GM19372 (cell line): ENCODE data around the gene DMXL1.
"Not testable (repeated sequence)": the region's sequence is repeated elsewhere in the genome, so short reads cannot be mapped to it uniquely, and the experiment has no call there.

ENCODE experiments used
- ATAC-seq: cut with Tn5 transposase; IDR thresholded peaks from one replicate; pipeline ENCODE4 v1.9.1; 2021; ENCODE audit warnings: mild to moderate bottlenecking, low read depth, moderate library complexity; ENCODE audit not compliant: unreplicated experiment

Gene DMXL1

DNA sequence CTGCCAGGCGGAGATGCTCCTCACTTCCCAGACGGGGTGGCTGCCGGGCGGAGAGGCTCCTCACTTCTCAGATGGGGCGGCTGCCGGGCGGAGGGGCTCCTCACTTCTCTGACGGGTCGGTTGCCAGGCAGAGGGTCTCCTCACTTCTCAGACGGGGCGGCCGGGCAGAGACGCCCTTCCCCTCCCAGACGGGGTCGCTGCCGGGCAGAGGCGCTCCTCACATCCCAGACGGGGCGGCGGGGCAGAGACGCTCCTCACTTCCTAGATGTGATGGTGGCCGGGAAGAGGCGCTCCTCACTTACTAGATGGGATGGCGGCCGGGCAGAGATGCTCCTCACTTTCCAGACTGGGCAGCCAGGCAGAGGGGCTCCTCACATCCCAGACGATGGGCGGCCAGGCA, 51.6 kb downstream of the DMXL1 start:
- not testable (repeated sequence) for ATAC-seq

DNA sequence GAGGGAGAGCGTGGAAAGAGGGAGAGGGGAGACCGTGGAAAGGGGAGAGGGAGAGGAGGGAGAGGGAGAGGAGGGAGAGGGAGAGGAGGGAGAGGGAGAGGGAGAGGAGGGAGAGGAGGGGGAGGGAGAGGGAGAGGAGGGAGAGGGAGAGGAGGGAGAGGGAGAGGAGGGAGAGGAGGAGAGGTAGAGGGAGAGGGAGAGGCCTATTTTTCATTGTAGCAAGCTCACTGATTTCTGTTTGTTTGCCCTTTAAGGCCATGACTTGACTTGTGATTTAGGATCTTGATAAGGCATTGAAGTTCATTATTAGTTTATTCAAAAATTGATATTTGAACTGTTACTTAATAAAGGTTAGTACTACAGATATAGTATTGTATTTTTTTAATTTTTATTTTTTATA, 52.4 kb downstream of the DMXL1 start:
- no peak for ATAC-seq

DNA sequence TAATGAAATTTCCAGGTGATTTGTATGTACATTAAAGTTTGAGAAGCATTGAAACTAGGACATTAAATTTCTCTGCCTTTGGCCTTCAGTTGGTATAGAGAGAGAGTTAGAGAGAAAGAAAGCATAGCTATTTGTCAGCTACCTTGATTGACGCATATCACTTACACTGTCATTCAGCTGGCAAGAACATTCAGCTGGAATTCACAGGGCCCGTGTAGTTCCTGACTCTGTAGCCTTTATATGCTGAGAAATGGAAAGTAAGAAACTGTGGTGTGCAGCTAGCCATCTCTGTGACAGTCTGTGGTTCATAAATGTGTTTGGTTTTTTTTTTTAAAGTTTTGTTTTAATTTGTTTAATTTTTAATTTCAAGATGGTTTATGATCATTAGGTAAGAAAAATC, 58.9 kb downstream of the DMXL1 start:
- ATAC-seq = no peak

DNA sequence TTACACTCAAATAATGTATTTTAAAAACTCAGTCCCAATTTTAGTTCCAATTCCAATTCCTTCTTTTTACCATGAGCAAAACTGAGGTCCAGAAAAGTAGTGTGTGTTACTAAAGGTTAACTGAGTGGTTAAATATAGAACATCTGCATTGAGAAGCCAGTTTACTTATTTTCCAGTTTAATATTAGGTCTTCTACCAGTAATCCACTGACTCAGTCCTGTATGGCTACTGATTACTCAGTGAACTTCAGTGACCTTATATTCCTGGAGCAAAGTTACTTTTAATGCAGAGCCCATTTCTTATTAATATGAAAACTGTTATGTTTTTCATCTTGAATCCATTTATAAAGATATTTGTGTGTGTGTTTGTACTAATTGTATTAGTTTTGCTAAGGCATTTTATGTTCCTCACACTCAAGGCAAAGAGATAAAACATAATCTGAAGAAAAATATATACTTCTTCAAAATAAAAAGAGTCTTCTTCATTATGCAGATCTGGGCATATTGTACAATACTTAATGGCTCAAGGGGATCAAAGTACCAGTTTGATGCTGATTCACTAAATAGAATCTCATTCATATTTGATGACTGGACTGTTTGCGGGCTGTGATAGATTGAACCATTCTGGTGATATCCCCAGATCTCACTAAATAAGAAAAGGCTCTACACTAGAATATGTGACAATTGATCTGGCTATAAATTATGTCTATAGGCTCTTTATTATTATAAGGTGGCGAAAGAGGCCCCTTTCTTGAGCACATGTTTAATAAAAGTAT, 60.8 kb downstream of the DMXL1 start:
- ATAC-seq = no peak

DNA sequence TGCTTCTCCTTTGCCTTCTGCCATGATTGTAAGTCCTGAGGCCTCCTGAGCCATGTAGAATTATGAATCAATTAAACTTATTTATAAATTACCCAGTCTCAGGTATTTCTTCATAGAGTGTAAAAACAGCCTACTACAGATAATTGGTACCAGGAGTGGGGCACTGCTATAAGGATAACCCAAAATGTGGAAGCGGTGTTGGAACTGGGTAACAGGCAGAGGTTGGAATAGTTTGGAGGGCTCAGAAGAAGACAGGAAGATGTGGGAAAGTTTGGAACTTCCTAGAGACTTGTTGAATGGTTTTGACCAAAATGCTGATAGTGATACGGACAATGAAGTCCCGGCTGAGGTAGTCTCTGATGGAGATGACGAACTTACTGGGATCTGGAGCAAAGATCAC, 64.9 kb downstream of the DMXL1 start:
- ATAC-seq = not testable (repeated sequence)

DNA sequence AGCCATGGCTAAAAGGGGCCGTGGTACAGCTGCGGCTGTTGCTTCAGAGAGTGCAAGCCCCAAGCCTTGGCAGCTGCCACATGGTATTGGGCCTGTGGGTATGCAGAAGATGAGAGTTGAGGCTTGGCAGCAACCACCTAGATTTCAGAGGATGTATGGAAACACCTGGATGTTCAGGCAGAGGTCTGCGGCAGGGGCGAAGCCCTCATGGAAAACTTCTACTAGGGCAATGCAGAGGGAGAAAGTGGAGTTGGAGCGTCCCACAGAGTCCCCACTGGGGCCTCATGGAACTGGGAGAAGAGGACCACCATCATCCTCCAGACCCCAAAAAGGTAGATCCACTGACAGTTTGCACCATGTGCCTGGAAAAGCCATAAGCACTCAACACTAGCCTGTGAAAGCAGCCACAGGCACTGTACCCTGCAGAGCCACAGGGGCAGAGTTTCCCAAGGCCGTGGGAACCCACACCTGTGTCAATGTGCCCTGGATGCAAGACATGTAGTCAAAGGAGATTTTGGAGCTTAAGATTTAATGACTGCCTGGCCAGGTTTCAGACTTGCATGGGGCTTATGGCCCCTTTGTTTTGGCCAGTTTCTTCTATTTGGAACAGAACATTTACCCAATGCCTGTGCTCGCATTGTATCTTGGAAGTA, 65.9 kb downstream of the DMXL1 start:
- ATAC-seq = no peak

DNA sequence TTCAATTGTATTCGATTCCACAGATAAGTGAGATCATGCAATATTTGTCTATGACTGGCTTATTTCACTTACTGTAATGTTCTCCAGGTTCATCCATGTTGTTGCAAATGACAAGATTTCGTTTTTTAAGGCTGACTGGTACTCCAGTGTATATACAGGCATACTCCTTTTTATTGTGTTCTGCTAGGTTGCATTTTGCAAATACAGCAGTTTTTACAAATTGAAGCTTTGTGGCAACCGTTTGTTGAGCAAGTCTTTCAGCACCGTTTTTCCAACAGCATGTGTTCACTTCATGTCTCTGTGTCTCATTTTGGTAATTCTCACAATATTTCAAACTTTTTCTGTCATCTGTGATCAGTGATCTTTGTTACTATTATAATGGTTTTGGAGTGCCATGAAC, 82.7 kb downstream of the DMXL1 start:
- no peak for ATAC-seq

DNA sequence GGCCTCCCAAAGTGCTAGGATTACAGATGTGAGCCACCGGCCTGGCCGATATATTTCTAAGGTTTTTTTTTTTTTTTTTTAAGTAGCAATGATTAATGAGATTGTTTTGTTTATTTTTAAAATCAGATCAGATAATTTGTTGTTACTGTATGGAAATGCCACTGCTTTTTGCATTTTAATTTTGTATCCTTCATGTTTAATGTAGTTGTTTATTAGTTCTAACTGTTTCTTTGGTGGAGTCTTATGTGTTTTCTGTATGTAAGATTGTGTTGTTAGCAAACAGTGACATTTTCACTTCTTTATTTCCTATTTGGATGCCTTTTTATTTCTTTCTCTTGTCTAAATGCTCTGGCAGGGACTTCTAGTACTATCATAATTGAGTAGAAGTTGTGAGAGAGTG, 87.3 kb downstream of the DMXL1 start:
- no peak for ATAC-seq

DNA sequence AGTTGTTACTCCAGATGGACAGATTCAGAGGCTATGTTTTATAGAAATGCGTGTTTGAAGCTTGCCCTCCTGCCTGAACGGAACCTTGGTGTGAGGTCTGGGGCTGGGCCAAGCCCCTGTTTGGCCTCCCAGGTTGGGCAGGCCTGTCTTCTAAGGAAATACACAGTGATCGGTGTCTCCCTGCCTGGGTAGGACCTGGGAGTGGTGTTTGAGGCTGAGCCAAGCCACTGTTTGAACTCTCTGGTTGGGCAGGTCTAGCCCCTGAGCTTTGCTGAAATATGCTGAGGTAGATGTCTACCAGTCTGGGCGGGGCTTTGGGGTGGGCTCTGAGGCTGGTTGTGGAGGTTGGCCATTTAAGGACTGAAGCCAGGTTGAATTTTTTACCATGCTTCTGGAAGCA, 90.5 kb downstream of the DMXL1 start:
- no peak for ATAC-seq

DNA sequence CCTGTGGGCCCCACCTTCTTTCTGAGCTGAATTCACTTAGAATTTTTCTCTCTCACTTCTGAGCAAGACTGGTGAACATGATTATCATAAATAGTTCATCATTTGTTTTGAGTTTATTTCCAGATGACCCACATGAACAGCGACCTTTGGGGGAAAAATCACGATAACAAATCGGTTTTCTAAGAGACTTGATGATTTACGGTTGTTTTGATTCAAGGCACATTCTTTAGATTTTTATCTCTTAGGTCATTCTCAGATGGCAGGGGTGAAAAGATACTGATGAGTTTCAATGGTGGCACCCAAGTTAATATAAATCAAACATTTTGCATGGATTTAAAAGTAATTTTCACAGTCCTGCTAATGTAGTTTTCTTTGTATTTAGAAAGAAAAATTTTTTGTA, 95.1 kb downstream of the DMXL1 start:
- ATAC-seq = no peak

DNA sequence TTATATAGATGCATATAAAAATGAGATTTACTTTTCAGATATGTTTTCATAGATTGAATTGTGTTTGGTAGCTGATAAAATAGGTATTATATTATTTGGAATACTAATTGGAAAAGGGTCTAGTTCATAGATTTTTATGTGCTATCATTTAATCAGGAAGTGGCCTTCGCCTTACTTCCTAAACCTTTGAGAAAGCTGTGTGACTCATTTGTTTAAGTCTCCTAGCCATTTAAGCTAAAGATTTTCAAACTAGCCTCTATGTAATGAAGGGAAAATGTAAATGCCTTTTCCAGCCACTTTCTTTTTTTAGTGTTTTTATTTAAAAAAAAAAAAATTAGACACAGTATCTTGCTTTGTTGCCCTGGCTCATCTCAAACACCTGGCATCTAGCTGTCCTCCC, 97.5 kb downstream of the DMXL1 start:
- no peak for ATAC-seq

DNA sequence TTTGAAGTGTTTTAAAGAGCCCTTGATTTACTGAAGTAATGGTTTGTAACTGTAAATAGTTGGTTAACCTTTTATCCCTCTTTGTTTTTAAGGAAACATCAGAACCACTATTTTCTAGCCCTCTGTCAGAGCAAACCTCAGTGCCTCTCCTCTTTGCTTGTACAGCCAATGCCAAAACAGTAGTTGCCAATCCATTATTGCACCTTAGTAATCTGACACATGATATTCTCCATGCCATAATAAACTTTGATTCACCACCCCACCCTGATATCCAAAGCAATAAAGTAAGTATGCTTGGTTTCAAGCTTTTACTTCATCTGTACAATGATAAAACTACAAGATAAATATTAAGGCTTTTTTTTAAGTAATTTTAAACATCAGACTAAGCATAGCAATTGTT, 100.8 kb downstream of the DMXL1 start:
- no peak for ATAC-seq

DNA sequence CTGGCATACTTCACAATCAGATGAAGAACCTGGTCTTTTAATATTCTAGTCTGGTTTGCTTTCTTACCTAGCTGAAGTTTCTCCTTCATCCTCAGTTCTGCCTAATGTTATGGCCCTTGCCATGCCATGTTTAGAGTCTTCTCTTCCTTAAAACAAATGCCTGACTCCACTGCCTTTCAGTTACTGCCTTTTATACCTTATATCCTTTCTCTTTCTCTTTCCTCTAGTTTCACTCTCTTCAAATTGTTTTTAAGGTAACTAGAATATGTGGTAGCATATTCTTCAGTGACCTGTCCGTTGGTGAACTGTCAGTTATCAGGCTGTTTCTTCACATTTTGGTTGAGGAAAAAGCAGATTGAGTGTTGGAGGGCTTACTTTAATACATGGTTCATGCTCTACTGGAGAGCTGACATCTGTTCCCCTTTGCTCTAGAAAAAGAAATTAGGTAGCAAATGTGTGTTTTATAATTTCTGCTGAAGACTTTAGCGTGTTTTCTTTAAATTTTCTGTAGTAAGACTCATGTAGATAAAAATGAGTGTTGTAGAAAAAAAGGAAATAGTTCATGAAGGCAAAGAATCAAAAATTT, 103.8 kb downstream of the DMXL1 start:
- ATAC-seq = no peak

DNA sequence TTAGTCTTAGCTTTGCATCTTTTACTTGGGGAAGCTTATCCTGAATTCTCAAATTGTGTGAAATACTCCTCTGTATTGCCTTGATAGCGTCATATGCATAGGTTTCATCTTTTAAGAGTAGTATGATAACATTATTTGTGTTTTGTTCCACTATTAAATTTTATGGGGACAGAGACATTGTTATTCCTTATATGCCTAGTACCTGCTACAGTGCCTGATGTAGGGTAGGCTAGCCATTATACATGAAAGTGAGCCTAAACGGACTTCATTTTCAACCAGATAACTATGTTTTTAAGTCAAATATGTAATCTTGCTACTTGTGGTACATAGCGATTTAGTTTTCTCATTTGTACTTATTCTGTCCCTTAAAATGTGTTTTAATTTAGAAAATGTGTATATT, 105.9 kb downstream of the DMXL1 start:
- no peak for ATAC-seq

DNA sequence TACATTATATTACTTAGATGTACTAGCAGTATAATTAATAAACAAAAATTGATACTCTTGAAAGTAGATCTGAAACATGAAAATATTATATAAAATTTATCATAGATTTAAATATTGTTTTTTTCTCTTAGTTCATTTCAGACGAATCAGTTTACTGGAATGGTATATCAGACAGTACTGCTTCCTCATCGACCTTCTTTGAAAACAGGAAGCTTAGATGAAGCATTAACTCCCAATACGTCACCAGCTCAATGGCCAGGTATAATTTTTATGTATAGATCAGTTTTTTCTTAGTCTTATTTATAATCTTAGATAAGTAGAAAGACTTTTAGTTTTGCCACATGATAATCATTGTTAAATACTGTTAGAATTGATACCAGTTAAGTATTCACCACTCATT, 106.3 kb downstream of the DMXL1 start:
- ATAC-seq = no peak

DNA sequence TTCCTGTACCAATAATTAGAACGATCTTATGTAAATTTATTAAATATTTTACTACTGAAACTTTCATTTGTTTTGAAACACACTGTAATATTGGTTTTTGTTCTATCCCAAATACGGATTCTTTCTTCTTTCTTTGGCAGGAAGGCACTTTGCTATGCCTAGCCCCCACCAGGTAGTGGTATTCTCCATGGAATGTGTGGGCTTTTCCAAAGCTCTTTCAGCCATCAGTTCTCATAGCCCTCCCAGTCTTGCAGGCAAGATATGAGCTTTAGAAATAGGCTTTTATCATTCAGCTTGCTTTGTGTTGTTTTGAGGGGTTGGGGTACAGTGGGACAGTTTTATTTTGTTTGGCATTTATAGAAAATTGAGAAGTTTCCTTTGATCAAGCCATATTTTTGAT, 107.5 kb downstream of the DMXL1 start:
- no peak for ATAC-seq

DNA sequence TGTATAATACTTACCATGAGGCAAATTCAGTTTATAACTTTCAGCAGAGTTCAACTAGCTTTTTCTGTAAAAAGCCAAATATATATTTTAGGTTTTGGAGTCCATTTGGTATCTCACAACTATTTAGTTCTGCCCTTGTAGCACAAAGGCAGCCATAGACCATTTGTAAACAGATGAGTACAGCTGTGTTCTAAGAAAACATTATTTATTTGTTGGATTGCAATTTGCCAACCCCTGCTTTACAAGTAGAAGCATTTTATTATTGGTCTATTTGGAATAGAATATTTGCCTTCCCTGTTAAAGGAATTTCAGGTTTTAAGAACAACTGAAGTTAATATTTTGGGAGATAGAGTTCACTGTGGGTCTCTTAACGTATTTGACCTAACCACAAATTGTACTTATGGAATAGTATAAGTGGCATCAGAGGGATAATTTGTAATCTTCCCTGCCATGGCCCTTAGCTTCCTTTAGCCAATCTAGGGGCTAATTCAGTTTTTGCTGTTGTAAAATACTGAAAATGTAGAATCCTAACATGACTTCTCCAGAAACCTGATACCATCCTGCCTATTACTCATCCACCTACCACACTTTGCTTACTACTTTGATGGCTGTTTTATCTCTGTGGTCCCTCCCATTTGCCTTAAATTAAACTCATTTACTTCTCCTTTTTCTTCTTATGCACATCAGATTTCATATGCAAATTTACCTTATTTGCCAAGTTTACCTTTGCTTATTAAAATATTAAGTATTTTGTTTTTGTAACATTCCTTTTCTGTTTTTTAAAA, 109.2 kb downstream of the DMXL1 start:
- no peak for ATAC-seq

DNA sequence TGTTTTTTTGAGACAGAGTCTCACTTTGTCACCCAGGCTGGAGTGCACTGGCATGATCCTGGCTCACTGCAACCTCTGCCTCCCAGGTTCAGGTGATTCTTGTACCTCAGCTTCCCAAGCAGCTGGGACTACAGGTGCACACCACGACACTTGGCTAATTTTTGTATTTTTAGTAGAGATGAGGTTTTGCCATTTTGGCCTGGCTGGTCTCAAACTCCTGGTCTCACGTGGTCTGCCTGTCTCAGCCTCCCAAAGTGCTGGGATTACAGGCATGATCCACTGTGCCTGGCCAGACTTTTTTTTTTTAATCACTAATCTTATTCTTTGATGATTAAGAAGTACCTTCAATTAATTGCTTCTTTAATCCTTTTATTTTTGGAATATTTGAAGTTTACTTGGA, 114.6 kb downstream of the DMXL1 start:
- not testable (repeated sequence) for ATAC-seq

DNA sequence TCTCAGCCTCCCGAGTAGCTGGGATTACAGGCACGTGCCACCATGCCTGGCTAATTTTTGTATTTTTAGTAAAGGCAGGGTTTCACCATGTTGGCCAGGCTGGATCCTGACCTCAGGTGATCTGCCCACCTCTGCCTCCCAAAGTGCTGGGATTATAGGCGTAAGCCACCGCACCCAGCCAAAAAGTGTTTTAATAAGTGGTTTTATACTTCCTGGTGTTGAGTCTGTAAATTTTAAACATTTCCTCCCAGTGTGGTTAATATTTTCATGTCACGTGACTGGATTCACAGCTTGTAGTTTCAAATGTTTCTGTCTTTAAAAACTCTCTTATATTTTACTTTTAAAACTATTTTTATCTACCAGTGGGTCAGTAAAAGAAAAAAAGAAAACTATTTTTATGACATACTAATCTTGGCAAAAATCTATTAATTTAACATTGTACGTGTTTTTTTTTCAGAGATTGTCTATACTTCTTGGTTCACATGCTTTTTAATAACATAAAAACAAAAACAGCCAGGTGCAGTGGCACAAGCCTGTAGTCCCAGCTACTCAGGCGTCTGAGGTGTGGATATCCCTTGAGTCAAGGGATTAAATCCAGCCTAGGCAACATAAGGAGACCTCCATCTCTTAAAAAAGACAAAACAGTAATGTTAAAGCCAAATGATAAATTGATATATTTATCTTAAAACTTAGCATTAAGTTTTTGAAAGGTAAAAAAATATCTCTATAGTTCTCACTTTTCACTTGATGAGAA, 117.1 kb downstream of the DMXL1 start:
- ATAC-seq = no peak

DNA sequence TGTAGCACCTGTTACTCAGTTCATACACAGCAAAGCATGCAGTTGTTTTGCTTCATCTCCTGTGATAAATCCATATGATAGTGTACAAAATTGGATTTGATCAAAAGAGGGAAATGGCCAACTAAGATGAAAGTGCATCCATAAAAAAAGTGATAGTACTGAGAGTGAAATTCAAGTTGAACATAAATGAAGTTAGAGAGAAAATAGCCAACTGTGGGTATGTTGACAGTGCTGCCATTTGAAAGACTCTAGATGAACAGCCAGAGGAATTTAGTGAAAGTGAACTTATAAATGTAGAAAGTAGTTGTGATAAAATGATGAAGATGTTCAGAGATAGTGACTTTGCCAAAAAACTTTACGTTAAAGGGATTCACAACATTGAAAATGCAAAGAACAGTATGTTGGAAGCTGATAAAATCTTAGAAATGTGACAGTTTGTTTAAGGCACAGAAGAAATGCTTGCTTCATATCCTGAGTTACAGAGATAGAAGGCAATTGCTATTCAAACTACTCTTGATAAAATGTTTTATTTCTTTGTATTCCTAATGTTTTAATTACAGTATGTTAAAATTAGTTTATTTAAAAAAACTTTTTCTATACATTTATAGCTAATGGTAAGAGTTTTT, 119.7 kb downstream of the DMXL1 start:
- ATAC-seq = no peak
